B cell (primary cell): ENCODE results near the gene KLK10.

Source experiments
- CTCF ChIP-seq: fragments of 200-600 bp; IDR thresholded peaks from one replicate; pipeline ENCODE4 v1.8.0; 2022; ENCODE audit warnings: antibody characterized with exemption, mild to moderate bottlenecking
- EZH2 ChIP-seq: IDR thresholded peaks from 2 replicates; pipeline ENCODE4 v1.6.1; 2012; ENCODE audit warnings: borderline replicate concordance, low read depth, mild to moderate bottlenecking, moderate library complexity, low read length; ENCODE audit not compliant: insufficient read depth, poor library complexity, severe bottlenecking

GRCh38 chr19:50974702-50975556 lies 44.6 kb downstream of the KLK10 start:
- TF ChIP-seq CTCF (no peak), EZH2 (no peak)
